Testis (tissue), 3 donors: Measurements from ENCODE around the gene MEIS2. TPM values are rescaled to one million over a fixed set of nuclear protein-coding genes. Genes with fewer than 3 reads are reported as not detected.

Experiments
- DNase-seq: peaks from one replicate; pipeline ENCODE4 v3.0.0-alpha.2; 2019
- H3K27ac ChIP-seq, 2 donors: fragments of 200-600 bp; sonication (generic); one replicate each; pipeline ENCODE4 v1.5.1; 2019
- H3K27me3 ChIP-seq: fragments of 200-600 bp; sonication (generic); one replicate; pipeline ENCODE4 v1.5.1; 2019
- H3K36me3 ChIP-seq: fragments of 200-600 bp; sonication (generic); one replicate; pipeline ENCODE4 v1.5.1; 2017; ENCODE audit warnings: low read depth; ENCODE audit errors: missing control alignments
- H3K4me1 ChIP-seq: fragments of 200-600 bp; sonication (generic); one replicate; pipeline ENCODE4 v1.5.1; 2019
- H3K4me3 ChIP-seq, 2 donors: fragments of 200-600 bp; sonication (generic); one replicate each; pipeline ENCODE4 v1.5.1; 2017 to 2019
- H3K9me3 ChIP-seq: fragments of 200-600 bp; sonication (generic); one replicate; pipeline ENCODE4 v1.5.1; 2017
- CTCF ChIP-seq, 3 experiments: fragments of 450-650 bp in 2 of 3; fragments of 200-600 bp in 1 of 3; sonication (generic) in 1 of 3; IDR thresholded peaks; one replicate each; pipeline ENCODE4 v1.5.1; 2016 to 2019; ENCODE audit warnings: antibody characterized with exemption in 3 of 3, mild to moderate bottlenecking in 2 of 3, moderate library complexity in 1 of 3
- POLR2A ChIP-seq: fragments of 450-650 bp; IDR thresholded peaks from one replicate; pipeline ENCODE4 v1.6.1; 2017; ENCODE audit warnings: antibody characterized with exemption, mild to moderate bottlenecking, moderate library complexity
- WGBS, 2 donors: methylation state at CpG; one replicate each; pipeline ENCODE4 v1.1.5; 2018; 5-methylcytosine and 5-hydroxymethylcytosine counted together
- intact Hi-C: fragments of 100-400 bp; cut with DNase I; formaldehyde crosslinking; loops from one replicate; pipeline ENCODE4 v1.15.1; 2023; ENCODE audit warnings: low total_unique reads
- polyA plus RNA-seq: library from polyadenylated mRNA; stranded (reverse); fragments of 350-450 nt; fragmentation: Illumina TruSeq; extraction: RNeasy Lipid Tissue Mini Kit (QIAGEN cat#74804); gene quantifications from one replicate; pipeline ENCODE4 v1.2.3, GENCODE V29; 2014; ENCODE audit warnings: low read depth, low replicate concordance; ENCODE audit not compliant: insufficient read depth
- total RNA-seq, 2 donors: library from RNA; depleted of rRNA; stranded (reverse); fragments of >200 nt; gene quantifications; one replicate each; pipeline ENCODE4 v1.2.3, GENCODE V29; 2016

Gene MEIS2
- total and polyA plus RNA-seq, 3 donors from 2014 or later = 7.0 to 19.4 (median 15.7) TPM

- DNase-seq = no peak
- Histone ChIP-seq H3K36me3 (no peaks in the 10 kb centered on the region), H3K27me3 (no peaks in the 10 kb centered on the region), H3K4me1 (no peaks in the 10 kb centered on the region), H3K4me3 (no peak overlapping the region), H3K9me3 (no peaks in the 10 kb centered on the region), H3K27ac (no peak overlapping the region)
- intact Hi-C loops = no loop called here
- 90 to 93% methylated on average over 5 of the region's 5 CpGs for WGBS, 2 donors
- TF ChIP-seq CTCF (IDR thresholded peaks at IDR 0.05) (no peak), POLR2A (no peak)
These were observed 166.9 kb downstream of the MEIS2 start for GRCh38 chr15:36933255-36933990.

GRCh38 chr15:36932070-36932469, 168.3 kb downstream of the MEIS2 start:
- intact Hi-C loops = no loop called here
- WGBS, 2 donors = 92 to 93% methylated on average over 5 of the region's 5 CpGs
- Histone ChIP-seq H3K27ac (no peak overlapping the region), H3K36me3 (no peaks in the 10 kb centered on the region), H3K27me3 (no peaks in the 10 kb centered on the region), H3K4me1 (no peaks in the 10 kb centered on the region), H3K4me3 (no peak overlapping the region), H3K9me3 (no peaks in the 10 kb centered on the region)
- TF ChIP-seq POLR2A = no peak
- TF ChIP-seq CTCF (IDR thresholded peaks at IDR 0.05) = no peak
- no peak for DNase-seq

- H3K4me3 ChIP-seq = no peak overlapping the region
- intact Hi-C loops = no loop called here
- no peak overlapping the region for H3K27ac ChIP-seq
- TF ChIP-seq POLR2A = no peak
- no peak for TF ChIP-seq CTCF (IDR thresholded peaks at IDR 0.05)
- no peaks in the 10 kb centered on the region for H3K9me3 ChIP-seq
- DNase-seq = no peak
- H3K27me3 ChIP-seq = no peaks in the 10 kb centered on the region
- WGBS, 2 donors = 55 to 64% methylated on average over 3 of the region's 3 CpGs
- no peaks in the 10 kb centered on the region for H3K36me3 ChIP-seq
- H3K4me1 ChIP-seq = no peaks in the 10 kb centered on the region
These were observed 168.9 kb downstream of the MEIS2 start for GRCh38 chr15:36931434-36931833.

- intact Hi-C loops = no loop called here
These were observed 173.9 kb downstream of the MEIS2 start for GRCh38 chr15:36926427-36926825.

More at GRCh38 chr15:36926427-36926825, 173.9 kb downstream of the MEIS2 start:
- Histone ChIP-seq H3K27ac (no peak overlapping the region), H3K36me3 (no peaks in the 10 kb centered on the region), H3K4me1 (no peaks in the 10 kb centered on the region), H3K4me3 (no peak overlapping the region), H3K9me3 (no peaks in the 10 kb centered on the region), H3K27me3 (no peaks in the 10 kb centered on the region)
- 86 to 88% methylated on average over 3 of the region's 3 CpGs for WGBS, 2 donors
- DNase-seq = no peak
- TF ChIP-seq CTCF (IDR thresholded peaks at IDR 0.05) (no peak), POLR2A (no peak)
